ENCODE measurements around the gene GFPT2.
A peak's percentile ranks its signal among the peaks of the same experiment; 100 is the strongest.

The GFPT2 gene

DNA sequence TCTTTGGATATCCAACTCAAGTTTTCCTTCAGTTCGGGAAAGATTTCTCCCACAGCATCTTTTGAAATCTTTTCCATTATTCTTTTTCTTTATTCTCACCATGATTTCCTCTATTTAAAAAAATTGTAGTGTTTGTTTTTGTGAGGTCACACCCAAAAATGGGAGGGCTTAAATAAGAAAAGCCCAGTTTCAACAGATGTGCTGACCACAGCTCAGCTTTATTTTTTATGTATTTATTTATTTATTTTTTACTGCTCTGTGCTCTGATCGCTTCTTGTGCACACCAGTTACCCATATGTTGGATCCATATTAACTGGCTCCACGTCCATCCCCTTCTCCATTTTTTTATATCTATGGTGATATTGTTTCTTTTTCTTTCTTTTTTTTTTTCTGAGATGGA, 20.3 kb downstream of the GFPT2 start:
- no peak for DNase-seq (ENCODE audit: low read depth in 2 of 2)

DNA sequence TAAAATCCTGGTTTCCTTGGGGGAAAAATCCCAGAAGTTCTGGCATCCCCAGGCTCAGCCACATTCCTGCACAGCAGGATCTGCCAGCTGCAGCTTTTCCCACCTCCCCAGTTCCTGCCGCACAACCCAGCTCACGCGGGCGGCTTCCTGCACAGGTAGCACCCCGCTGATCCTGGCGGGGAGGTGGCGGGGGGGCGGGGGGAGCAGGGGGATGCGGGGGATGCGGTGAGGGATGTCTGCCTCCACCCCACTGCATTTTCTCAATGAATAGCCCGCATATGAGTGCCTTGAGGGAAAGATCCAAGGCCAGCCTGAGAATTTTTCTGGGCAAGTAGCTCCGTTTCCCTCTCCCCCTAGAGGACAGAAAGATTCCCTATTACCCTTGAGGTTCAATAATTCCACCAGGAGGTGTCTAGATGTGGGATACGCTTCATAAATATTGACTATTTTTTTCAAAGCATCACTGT, 21.1 kb downstream of the GFPT2 start:
- DNase-seq (ENCODE audit: low read depth in 2 of 2) = no peak

GRCh38 chr5:180331647-180331950, 21.5 kb downstream of the GFPT2 start:
- DNase-seq (ENCODE audit: low read depth in 2 of 2) = no peak

GRCh38 chr5:180330810-180331646, 22.1 kb downstream of the GFPT2 start:
- no peak for DNase-seq (ENCODE audit: low read depth in 2 of 2)

DNA sequence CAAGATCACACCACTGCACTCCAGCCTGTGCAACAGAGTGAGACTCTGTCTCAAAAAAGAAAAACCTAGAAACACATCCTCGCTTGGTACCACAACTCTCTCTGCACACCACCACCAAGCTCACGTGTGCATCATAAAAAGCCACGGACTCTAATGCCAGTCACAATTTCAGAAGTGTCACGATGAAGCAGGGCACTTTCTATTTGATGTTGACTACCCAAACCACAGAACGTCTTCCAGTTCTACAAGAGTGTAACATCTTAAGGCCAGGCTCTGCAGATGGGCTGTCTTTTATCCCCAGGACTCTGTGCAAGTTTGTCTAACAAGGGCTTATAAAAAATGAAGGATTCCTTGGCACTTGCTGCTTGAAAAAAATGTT, 22.9 kb downstream of the GFPT2 start:
- no peak for DNase-seq (ENCODE audit: low read depth in 2 of 2)

DNA sequence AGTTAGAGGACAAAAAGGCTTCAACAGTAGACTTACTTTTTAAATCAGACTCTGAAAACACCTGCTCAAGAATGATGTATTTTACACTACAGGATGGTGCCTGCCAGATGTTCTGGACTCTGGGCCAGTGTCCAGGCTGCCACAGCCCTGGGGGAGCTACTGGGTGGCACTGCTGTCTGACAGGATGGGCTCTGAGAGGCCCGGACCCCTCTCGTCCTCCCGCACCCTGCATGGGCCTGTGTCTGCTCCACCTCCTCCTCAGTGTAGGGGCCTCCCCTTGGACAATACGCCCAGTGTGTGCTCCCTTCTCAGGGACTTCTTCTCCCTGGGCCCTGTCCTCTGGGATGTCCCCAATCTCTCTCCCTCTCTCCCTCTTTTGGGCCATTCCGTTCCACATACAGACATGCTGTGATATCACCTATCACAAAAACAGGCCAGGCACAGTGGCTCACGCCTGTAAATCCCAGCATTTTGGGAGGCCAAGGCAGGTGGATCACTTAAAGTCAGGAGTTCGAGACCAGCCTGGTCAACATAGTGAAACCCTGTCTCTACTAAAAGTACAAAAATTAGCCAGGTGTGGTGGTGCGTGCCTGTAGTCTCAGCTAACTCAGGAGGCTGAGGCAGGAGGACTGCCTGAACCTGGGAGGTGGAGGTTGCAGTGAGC, 23.4 kb downstream of the GFPT2 start:
- no peak for DNase-seq (ENCODE audit: low read depth in 2 of 2)

- DNase-seq (ENCODE audit: low read depth in 2 of 2) = no peak
Measured at GRCh38 chr5:180329138-180329435, 24.0 kb downstream of the GFPT2 start.

DNA sequence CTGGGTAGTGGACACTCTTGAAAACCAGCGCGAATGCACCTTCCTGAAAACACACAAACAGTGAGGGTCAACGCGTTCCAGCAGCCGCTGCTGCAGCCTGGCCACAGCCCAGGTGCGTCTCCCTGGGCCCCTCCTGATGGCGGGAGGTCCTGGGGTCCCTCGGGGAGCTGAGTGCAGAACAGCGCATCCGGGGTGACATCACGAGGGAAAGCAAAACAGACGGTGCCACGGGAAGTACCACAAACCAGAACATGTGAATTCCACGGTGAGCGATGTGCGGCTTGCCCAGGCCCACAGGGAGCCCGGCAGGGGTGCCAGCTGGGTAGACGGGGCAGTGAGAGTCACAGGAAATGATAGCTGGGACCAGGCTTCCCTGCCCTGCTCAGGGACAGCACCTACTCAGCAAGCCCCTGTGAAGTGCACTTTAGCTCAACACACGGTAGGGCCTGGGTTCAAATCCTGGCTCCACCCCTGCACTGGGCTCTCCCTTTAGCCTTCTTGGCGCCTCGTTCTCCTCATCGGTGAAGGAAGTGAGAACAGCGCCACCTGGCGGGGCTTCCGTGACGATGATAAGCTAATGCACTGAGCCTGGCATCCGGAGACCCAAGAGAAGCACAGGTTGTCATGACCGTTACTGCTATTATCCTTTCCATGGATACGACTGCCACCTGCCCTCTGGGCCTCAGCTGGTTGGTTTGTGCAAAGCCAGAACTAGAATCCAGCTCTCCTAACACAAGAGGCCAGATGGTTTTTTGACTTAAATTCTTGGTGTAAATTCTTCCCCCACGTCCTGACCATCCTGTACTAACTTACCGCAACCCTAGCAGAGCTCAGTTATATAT, 24.6 kb downstream of the GFPT2 start:
- DNase-seq (ENCODE audit: low read depth in 2 of 2) = peak; percentile 77 to 80

DNA sequence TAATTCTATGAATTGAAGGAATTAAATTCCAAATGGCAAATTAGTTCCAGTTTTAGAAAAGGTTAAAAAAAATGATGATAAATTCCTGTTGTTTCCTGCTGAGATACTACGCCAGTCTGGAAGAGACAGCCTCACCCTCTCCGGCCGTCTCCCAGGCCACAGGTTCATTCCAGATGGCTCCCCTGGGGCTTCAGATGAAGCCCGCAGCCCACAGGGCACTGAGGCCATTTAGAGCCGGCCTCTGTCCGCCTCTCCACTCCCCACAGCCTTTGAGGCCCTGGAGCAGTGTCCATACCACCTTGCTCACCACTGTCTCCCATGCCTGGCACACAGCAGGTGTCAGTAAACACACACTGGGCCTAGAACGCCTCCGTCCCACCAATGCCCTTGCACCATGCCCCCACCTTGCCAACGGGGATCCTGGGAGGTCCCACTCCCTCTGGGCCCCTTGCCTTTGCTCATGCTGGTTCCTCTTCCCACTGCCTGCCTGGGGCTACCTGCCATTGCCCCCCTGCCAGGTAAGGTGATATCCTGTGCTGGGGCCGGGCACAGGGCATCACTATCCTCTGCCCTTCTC, 26.1 kb downstream of the GFPT2 start:
- no peak for DNase-seq (ENCODE audit: low read depth in 2 of 2)

DNA sequence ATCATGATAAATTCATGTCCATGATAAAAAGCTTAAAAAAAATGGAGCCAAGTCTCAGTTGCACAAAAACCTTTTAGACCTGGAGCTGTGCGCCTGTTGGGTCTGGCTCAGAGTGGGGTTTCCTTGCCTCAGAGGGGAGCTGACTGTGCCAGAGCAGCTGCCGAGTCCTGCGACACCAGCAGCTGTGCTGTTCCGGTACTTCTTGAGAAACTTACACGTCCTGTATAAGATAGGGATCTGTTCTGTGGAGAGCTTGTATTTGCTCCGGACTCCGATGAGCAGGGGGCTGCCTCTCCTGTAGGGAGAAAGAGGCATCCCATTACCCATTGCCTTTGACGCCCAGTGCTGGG, 28.6 kb downstream of the GFPT2 start:
- no peak for DNase-seq (ENCODE audit: low read depth in 2 of 2)

DNA sequence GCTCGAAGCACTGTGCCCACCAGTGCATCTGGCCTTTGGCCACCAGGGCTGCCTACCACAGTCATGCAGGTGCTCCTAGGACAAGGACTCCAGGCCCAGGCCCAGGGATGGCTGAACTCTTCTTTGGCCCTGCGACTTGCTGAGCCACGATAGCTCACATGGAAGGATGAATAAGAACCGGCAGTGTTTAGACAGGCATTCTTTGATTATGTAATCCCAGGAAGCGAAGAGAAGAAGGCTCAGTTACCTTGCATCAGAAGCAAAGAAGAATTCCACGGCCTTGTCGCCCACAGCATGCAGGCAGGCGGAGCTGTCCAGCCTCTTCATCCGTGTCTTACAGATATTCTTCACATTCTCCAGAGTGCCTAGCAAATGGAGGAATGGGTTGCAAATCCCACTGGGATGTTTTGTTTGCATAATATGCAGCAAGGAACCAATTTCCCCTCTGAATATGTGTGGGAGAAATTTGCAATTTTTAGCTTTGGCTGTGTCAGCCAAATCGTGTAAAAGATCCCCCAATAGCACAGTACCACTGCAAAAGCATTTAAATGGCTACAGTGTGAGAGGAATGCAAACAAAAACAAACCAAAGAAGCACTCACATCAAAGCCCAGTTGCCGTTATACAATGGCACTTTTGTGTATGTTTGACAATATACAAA, 29.1 kb downstream of the GFPT2 start:
- no peak for DNase-seq (ENCODE audit: low read depth in 2 of 2)

- DNase-seq (ENCODE audit: low read depth in 2 of 2) = no peak
Measured at GRCh38 chr5:180323160-180323559, 30.0 kb downstream of the GFPT2 start.

DNA sequence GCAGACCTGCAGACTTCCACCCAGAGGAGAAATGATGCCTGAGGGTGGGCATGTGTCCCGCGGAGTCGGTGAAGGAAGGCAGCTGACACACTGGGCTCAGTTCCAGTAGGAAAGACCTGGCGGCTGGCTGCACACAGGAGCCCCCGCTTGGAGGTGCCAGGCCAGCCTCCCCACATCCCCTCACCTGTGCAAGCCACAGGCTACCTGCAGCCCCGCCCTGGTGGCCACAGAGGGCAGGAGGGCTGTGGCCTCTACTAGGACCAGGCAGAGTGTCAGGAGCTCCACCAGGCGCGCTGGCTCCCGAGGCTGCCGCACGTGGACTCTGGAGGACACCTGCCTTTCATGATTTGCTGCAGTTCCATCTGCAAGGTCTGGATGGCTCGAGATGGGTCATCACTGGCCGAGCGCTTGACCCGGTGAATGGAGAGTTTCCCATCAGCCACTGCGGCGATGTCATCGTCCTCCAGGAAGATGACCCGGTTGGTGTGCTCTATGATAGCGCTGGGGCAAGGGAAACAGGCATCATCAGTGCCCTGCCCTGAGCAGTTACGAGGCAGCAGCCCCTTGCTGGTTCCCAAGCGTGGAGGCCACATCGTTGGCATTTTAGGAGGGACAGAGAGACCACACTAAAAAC, 34.6 kb downstream of the GFPT2 start:
- no peak for DNase-seq (ENCODE audit: low read depth in 2 of 2)

GRCh38 chr5:180316586-180316985, 36.5 kb downstream of the GFPT2 start:
- no peak for DNase-seq (ENCODE audit: low read depth in 2 of 2)

- peak; percentile 47 to 57 for DNase-seq (ENCODE audit: low read depth in 2 of 2)
Measured at GRCh38 chr5:180315762-180316212, 37.3 kb downstream of the GFPT2 start.

DNA sequence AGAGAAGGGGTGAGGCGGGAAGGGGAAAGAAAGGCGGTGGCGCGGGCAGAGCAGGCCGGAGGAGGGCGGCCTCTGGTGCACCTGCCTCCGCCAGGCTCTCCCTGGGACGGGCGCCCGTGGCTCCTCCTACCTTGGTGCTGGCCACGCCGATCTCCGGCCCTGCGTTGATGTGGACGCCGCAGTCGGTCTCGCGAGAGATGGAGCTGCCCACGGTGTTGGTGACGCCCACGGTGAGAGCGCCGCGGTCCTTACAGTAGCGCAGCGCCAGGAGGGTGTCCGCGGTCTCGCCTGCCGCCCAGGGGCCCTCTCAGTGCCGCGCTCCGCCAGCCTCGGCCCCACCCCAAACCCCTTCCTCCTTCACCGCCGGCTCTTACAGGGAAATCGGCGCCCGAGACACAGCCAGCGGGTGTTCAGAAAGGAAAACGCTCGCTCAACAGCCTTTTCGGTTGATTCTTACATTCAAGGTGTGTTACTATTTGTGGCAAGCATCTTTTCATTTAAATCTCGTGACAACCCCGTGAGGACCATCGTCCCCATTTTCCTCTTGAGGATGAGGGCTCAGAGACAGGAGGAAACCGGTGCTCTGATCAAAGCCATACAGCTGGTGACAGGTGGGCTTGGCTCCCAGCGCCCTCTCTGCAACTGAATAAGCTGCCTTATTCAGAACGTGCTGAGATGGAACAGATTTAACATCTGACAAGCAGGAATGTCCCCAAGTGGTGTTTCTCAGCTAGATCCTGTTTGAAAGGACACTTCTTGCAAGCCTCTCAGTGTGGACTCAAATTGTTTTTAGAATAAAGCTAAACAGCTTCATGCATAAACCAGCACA, 39.2 kb downstream of the GFPT2 start:
- DNase-seq (ENCODE audit: low read depth in 2 of 2) = peak; percentile 10 to 68

DNA sequence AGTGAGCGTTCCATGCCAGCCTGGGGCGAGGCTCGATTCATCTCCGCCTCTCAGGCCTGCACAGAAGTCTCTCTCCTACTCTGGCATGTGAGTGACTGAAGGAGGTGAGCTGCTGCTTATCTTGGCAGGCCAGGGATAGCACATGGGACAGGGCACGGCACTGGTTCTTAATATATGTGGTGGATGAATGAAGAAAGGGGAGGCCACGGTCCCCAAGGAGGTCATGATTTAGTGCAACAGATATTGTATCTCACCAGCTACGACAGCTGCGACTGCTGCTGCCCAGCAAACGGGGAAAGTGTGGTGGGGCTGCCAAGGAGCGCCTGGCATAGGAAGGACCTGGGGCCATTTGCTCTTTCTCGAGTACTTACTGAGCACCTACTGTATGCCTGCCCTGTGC, 41.9 kb downstream of the GFPT2 start:
- no peak for DNase-seq (ENCODE audit: low read depth in 2 of 2)

- no peak for DNase-seq (ENCODE audit: low read depth in 2 of 2)
Measured at GRCh38 chr5:180306796-180307195, 46.3 kb downstream of the GFPT2 start.

DNA sequence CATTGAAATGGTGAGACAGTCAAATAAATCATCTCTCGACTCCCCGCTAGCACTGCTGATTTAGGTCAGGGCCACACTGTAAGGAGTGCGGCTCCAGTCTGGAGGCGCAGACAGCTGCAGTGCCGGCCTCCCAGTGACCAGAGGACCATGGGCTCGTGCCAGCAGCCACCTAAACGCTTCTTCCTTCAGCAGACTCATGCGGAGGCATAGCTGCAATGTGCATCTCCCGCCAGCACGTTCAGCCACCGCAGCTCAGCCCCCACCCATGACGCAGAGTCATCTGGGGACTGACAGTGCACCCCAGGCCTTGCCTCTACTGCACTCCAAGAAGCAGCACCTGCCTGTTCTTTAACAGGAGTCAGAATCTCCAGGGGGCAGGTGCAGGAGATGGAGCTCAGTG, 47.7 kb downstream of the GFPT2 start:
- no peak for DNase-seq (ENCODE audit: low read depth in 2 of 2)

Data from stimulated activated CD4-positive, alpha-beta T cell treated with anti-CD3 and anti-CD28 coated beads, Interleukin-15, amount 100 ng/mL, for 48 hours (primary cell).